Astrocyte (in vitro differentiated cells and primary cell): ENCODE data around the gene FGD5.

Experiments
- CTCF ChIP-seq: IDR thresholded peaks from 2 replicates; pipeline ENCODE4 v1.5.1; 2011; ENCODE audit warnings: low read depth, mild to moderate bottlenecking, inconsistent platforms, low read length, moderate library complexity; ENCODE audit not compliant: insufficient read depth
- EZH2 ChIP-seq: IDR thresholded peaks from 2 replicates; pipeline ENCODE4 v1.6.1; 2012; ENCODE audit warnings: mild to moderate bottlenecking, low read length, inconsistent platforms; ENCODE audit not compliant: insufficient read depth

GRCh38 chr3:14826069-14826468 lies 7.3 kb downstream of the FGD5 start:
- TF ChIP-seq EZH2 (no peak), CTCF (no peak)
